D341Med (cell line): Measurements from ENCODE around the gene FBXO42.
"Not testable (repeated sequence)": the region's sequence is repeated elsewhere in the genome, so short reads cannot be mapped to it uniquely, and the experiment has no call there.

Experiments used
- DNase-seq: peaks from one replicate; pipeline ENCODE4 v3.0.0; 2012; ENCODE audit warnings: low spot score

FBXO42 gene

DNA sequence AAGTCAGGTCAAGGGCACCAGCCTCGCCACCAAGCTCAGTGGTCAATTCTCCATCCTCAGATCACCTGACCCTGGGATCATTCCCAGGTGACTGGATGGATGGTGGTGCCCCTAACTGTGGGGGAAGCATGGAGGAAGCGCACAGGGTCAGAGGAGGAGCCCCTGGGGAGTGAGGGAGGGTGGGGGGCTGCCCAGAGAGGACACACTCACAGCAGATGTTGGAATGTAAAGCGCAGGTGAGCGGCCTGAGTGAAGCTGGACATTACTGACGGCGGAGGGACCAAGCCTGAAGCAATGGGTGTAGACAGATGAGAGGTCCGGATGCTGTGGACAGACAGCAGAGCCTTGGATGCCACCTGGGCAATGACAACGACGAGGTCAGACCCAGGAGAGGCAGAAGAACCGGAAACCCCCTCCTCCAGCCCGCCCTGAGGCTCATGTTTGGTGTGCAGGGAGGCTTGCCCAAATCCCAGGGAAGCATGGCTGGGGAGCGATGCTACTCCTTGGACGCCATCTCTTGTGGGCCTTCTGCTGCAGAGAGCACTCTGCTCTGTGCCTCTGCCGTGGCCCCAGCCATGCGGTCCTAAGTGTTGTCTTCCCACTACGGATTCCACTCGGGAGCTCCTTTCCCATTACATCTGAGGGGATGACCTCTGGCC lies 109.6 kb downstream of the FBXO42 start:
- no peak for DNase-seq

DNA sequence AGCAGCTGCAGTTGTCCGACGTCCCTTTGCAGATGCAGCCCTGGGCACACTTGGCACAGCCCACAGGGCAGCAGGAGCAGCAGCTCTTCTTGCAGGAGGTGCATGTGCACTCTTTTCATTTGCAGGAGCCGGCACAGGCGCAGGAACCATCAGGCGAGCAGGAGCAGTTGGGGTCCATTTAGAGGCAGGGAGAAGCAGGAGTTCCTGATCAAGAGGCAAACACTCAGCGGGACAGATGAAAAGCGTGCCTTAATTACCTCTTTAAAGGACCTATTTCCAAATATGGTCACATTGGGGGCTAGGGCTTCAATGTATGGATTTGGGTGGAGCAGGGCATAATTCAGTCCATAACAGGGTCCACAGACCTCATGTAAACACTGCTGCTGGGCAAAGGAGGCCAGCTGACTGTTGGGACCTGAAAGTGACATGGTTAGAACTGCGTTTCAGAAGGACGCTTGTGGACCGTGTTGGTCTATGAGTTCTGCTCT lies 111.0 kb downstream of the FBXO42 start:
- no peak for DNase-seq

DNA sequence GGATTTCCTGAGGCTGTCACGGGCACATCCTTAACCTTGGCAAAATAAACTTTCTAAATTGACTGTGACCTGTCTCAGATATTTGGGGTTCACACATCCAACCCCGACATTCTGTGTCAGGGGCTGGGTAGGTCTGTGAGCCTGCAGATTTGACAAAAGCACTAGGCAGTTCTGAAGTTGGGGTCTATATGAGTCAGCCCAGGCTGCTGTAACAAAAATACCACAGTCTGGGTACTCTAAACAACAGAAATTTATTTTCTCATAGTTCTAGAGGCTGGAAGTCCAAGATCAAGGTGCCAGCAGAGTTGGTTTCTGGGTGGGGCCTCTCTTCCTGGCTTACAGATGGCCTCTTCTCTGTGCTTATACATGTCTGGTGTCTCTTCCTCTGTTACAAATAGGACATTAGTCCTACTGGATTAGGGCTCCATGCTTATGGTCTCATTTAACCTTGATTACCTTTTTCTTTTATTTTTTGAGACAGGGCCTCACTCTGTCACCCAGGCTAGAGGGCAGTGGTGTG lies 112.2 kb downstream of the FBXO42 start:
- DNase-seq = no peak

DNA sequence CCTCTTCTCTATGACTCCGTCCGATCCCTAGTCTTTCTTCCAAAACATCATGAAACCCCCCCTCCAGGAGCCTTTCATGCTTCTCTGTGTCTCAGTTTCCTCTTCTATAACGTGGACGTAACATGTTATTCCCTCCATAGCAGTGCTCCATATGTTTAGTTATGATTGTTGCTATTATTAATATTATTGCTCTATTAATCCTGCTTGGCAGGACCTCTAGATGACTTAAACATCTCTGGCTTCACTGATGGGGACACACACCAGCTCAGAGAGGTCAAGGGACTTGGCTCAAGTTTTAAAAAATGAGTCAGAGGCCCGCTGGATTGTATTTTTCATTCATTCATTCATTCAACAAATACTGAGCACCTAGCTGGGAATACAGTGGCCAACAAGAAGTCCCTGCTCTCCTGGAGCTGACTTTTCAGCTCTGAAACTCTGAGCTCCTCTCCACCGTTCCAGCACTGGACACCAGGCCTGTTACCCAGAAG lies 114.9 kb downstream of the FBXO42 start:
- DNase-seq = no peak

DNA sequence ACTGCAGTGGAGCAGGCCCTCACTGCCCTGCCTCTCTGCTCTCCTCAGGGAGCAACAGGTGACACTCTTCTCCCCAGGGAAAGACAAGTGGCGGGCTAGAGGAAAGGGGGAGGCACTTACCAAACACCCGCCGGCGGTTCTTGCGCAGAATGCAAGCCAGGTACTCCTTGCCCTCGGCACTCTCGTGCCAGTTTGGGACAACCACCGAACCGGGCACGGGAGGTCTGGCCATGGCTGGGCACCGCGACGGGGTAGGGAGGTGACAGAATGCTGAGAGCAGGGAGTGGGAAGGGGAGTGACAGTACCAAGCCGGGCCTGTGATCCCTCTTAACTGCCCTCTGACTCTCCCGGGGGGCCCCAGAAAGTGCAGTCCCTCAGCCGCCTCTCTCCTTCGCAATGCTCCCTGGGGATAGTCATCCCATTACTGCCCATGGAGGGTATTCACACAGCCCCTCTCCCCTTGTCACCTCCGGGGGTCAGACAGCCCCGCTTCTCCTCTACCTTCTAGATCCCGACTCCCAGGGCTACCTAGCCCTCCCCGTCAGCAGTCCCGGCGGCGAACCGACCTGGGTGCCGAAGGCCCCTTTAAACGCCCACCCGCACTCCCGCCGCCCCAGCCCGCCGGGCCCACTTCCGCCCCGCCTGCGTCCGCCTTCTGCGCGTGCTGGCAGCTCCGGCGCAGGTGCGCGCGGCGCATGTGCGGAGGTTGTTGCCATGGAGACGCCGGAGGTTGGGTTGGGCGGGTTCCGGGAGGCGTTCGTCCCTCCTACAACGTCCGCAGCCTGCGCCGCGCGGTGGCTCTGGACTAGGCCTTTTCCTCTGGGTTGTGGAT lies 115.6 kb downstream of the FBXO42 start, which contains the start of gene CPLANE2:
TSS of gene CPLANE2 (minus strand) at position 673 of the 832 bp plus-strand sequence. CDS start at position 232, 441 bp downstream.
- peak; percentile 98 for DNase-seq

DNA sequence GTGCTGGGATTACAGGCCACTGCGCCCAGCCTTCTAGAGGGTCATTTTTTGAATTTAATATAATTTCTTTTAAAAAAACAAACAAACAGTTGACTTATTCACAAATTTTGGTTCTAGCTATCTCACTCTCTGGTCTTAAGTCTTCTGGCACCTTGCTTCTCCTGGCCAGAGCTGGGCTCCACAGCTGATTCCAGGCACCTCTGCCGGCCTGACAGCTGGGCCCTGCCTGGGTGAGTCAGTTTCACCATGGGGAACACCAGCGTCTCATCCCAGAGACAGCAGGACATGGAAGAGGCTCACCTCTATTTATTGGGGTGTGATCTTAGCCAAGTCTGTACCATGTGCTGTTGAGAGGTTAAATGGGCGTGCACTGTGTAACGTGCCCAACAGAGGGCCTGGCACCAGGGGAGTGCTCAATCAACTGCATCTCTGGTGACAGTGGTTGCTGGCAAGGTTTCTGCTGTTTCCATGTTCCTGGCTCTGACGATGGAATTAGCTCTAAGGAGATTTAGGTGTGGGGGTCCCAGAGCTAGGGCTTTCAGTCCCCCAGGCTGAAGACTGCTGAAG lies 116.3 kb downstream of the FBXO42 start:
- DNase-seq = peak; percentile 60

DNA sequence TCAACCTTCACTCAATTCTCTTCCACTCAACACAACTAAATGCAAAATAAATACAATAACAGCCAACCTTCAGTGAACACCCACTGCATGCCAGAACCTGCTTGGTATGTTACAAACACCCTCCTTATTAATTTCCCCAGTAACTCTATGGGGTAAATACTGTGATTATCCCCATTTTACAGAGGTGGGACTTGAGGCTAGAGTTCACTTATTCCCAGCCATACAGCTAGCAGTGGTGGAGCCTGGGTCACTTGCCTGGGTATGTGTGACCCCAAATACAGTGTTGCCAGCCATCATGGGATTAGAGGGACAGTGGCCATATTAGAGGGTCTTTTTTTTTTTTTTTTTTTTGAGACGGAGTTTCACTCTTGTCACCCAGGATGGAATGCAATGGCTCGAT lies 116.9 kb downstream of the FBXO42 start:
- DNase-seq = no peak

DNA sequence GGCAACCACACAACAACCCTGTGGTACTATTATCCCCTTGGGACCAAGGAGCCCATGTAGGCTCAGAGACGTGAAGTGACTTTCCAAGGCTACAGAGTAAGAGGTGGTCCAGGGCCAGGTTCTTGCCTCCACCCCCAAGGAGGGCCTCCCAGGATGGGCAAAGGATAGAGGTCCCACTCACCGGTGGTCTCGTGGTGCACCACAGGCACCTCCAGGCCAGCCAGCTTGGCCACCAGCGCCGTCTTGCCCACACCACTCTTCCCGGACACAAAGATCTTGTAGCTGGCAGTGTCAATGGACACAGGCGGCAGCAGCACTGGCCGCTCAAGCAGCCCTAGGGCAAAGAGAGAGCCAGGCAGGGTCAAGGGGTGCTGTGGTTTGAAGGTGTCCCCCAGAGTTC lies 118.8 kb downstream of the FBXO42 start:
- no peak for DNase-seq

DNA sequence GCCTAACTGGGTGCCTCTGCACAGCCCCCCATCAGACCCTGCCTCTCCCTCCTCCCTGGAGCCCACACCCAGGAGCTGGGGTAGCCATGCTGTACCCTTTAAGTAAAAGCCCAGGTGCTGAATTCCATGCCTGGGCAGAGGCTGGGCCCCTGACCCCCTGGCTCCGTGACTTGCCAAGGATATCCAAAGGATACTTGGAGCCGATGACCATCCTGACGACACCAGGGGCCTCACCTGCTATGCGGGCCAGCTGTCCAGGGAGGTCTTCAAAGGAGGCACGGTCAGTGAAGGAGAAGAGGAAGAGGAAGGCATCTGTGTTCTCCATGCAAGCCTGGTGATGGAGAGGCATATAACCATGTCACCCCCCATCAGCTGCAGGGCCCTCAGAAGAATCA lies 120.0 kb downstream of the FBXO42 start:
- DNase-seq = no peak

DNA sequence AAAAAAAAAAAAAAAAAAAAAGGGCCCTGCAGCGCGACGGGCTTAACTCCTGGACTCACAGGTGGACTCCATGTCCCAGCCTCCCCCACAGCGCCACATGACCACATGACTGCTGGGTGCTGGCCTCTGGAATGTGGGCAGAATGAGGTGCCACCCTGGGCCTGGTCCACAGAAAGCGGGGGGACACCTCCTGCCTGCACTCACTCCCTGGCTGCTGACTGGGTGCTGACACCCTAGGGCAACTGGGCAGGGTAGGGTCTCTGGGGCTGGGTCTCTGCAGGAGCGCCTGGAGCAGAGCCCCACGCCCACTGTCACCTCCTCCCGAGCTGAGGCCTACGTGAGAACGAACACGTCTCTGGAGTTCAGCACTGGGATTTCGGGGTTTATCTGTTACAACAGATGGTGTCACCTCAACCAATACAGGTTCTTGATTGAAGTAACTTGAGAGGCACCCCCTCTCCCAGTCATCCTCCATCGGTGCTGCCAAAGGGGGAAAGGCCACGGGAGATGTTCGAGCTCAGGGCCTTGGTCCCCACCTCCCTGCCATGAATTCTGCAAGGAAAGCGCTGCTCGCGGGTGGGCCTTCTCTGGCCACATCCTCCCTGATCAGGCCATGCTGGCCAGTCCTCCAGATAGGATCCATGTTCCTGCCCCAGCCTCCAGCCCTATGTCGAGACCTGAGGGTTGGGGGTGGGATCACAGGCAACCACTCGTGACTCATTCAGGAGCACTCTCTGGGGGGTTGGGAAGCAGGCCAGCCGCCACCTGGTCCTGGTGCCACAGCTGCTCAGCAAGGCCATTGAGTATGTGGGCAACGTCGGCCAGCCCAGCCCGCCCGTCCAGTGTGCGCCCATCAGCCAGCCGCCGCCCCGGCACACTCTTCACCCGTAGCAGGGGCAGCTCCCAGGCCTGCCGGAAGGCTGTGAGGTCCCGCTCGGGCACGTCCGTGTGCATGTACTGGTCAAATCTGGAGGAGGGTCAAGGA lies 120.7 kb downstream of the FBXO42 start:
- no peak for DNase-seq

DNA sequence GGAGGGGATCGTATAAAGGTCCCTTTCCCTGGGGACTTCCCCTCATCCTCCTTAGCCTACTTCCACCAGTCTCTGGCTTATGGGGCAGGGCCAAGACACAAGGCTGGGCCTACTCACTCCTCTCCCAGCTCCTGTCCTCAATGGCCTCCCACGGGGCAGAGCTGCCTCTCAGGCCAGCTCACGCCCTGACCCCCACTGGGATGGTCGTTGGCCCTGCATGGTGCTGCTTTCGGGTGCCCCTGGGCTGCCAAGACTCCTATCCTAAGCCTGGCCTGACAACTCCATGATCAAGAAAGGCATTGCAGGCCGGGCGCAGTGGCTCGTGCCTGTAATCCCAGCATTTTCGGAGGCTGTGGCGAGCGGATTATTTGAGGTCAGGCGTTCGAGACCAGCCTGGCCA lies 121.5 kb downstream of the FBXO42 start:
- no peak for DNase-seq

DNA sequence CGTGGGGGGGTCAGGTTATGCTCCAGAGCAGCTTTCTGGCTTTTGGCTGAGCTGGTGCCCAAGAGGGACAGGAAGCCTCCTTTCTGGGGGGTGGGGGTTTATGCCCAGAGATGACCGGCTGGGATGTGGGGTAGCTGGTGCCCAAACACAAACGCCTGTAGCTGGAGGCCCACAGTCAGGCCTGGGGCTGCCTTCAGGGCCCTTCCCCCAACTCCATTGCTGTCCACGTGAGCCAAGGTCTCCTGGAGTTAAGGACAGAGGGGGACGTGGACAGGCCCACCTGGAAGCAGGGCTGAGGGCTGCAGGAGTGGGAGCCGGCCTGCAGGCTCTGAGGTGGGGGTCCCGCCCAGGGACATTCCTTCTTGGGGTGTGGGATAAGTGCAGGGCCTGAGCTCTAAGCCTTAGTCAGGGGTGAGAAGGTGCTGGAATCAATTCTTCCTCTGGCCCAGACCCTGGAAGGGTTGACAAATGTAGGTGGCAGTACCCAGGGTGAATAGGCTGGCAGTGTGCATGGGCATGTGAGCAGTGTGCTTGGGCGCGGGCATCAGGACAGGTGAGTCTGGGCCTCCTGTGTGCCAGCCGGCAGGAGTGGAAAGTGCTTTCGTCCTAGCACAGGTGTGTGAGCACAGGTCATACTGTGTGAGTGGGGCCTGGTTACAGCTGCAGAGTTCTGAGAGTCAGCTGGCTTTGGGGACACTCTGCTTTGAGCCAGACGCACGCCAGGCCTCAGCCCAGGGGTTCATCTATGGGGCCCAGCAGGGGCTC lies 122.1 kb downstream of the FBXO42 start:
- DNase-seq = no peak

DNA sequence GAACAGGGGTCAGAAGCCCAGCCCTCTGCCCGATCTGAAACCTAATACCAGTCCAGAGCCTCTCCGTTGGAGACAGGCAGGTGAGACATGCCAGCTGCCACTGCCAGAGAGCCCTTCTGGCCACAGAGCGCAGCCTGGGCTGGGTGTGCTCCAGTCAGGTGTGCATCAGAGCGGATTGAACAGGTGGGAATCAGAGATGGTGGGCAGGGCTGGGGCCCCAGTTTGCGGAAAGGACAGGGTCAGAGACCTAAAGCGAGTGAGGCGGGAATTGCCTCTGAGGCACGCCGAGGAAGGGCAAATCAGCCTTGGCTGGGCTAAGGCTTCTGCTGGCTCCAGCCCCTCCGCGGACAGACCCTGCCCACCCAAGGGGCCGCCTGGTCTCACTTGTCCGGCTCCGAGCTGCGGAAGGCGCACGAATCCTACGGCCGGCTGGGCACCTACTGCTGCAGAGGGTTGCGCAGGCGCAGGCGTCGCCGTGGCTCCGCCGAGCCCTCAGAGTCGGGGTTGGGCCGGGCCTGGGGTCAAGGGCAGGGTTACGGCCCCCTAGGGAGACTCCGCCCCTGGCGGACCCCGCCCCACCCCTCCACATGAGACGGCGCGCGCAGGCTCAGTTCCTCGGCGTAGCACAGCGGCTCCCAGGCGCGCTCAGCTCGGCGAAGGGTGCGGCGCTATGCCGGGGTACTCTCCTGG lies 125.6 kb downstream of the FBXO42 start:
- DNase-seq = no peak

DNA sequence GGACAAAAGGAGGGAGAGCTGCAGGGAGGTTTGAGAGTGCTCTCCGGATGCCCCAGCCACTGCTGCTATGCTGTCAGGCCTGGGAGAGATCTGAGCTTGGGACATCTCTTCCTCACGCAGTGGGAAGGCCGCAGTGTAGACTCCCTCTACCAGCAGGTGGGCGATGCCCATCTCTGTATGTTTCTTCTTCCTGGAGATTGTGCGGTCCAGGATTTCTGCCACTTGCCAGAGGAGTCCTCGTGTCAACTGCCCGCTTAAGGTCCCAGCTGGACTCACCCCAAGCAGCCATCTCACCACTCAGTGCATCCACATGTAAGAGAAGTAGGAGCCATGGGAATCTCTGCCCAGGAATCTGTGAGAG lies 126.2 kb downstream of the FBXO42 start:
- DNase-seq = no peak

DNA sequence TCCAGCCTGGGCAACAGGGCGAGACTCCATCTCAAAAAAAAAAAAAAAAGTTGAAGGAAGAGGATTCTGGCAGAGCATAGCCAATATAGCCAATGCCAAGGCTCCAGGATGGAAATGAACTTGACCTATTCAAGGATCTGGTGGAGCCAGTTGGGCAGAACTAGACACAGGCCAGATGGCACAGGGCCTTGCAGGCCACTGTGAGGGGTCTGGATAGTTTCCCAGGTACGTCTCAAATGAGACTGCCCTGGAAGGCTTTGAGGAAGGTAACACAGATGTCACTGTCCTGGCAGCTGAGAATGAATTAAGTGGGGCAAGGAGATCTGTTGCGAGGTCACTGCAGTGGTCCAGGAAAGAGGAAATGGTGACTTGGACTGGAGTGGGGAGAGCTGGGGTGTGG lies 127.8 kb downstream of the FBXO42 start:
- DNase-seq = no peak

DNA sequence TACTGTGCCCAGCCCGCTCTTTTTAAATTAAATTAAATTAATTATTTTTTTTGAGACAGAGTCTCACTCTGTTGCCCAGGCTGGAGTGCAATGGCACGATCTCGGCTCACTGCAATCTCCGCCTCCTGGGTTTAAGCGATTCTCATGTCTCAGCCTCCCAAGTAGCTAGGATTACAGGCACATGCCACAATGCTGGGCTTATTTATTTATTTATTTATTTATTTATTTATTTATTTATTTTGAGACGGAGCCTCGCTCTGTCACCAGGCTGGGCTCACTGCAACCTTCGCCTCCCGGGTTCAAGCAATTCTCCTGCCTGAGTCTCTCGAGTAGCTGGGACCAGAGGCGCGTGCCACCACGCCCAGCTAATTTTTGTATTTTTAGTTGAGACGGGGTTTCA lies 129.6 kb downstream of the FBXO42 start:
- DNase-seq = not testable (repeated sequence)

DNA sequence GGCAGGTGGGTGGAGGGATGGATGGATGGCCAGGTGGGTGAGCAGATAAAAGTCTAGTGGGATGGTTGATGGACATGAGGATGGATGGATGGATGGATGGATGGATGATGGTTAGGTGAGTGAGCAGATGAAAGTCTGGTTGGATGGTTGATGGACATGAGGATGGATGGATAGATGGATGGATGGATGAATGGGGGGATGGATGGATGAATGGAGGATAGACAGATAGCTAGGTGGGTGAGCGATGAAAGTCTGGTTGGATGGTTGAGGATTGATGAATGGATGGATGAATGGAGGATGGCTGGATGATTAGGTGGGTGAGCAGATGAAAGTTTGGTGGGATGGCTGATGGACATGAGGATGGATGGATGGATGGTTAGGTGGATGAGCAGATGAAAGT lies 130.8 kb downstream of the FBXO42 start:
- no peak for DNase-seq

DNA sequence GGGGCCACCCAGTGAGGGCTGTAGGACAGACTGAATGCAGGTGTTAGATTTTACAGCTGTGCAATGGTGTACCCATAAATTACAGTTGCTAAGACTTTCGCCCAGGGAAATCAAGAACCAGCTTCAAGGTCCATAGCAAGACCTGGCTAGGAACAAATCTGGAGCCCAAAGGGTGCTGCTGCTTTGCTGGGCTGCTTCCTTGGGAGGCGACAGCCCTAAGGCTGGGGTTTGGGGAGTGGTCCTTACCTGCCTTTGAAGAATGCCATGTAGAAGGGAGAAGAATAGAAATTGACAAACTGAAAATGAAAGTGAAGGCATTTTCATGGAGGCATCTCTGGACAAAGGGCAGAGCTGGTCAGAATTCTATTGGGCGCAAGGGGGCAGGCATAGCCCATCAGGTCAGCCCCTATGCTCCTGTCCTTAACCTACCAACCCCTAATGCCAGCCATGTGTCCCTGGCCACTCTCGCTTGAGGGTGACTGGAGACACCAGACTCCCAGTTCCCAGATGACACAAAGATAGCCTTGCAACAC lies 132.2 kb downstream of the FBXO42 start:
- DNase-seq = no peak

DNA sequence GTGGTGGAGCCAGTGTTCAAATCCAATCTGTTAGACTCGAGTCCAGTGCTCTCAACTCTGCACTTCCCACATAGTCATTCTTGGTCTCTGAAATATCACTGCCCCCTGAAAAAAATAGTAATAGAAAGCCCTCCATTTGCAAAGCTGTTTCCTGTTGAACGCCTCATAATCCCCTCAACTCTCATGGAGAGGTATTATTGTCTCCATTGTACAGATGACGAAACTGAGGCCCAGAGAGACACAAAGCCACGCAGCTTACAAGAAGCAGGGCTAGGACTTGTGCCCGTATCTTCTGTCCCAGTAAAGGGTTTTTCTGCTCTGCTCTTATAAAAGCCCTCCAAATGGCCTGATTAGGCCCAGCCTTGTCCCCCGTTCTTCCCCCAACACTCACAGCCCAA lies 133.6 kb downstream of the FBXO42 start:
- DNase-seq = no peak
